Hindlimb muscle (tissue), 1 donor: ENCODE data around the gene FAM163A. TPM values are rescaled to one million over a fixed set of nuclear protein-coding genes. Genes with fewer than 3 reads are reported as not detected.

Source experiments
- DNase-seq: peaks from one replicate; pipeline ENCODE4 v3.0.0-alpha.2; 2013
- polyA plus RNA-seq: library from polyadenylated mRNA; unstranded; fragments of 120-200 nt; gene quantifications from one replicate; pipeline ENCODE4 v1.2.1, GENCODE V29; 2013; ENCODE audit not compliant: insufficient read length

The FAM163A gene
- polyA plus RNA-seq, 1 donor, result 0.31 TPM

DNA sequence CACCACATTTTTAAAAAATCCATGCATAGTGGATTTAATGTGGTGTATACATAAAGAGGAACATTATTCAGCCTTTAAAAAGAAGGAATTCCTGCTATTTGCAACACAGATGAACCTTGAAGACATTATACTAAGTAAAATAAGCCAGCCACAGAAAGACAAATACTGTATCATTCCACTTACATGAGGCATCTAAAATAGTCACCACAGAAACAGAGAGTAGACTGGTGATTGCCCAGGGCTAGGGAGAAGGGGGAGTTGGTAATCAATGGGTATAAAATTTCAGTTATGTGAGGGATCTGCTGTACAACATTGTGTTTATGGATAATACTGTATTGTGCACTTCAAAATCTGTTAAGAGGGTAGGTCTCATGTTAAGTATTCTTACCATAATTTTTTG is 10.0 kb downstream of the FAM163A start:
- DNase-seq, result no peak

DNA sequence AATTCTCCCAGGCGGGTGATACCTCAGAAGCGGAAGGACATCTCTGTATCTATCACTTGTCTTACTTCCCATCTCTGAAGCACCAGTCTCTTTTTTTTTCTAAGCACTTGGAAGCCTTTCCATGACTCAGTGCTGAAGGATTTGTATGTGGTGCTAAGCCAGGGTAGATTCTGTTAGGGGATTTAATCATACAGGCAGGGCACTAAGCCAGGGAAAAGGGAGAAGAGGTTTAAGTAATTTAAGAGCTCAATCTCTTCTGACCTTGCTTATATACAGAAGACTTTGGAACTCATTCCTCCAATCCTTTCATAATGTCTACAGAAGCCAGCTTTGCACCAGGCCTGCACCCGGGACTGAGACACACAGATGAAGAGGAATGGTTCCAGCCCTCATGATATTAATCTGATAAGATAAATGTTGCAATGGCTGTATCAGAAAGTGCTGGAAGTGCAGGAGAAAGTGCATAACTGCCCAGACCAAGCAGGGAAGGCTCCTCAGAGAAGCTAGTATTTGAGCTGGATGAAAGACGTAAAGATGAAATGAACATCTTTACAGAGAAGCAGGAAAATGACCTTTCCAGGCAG is 11.0 kb downstream of the FAM163A start:
- DNase-seq, result no peak

DNA sequence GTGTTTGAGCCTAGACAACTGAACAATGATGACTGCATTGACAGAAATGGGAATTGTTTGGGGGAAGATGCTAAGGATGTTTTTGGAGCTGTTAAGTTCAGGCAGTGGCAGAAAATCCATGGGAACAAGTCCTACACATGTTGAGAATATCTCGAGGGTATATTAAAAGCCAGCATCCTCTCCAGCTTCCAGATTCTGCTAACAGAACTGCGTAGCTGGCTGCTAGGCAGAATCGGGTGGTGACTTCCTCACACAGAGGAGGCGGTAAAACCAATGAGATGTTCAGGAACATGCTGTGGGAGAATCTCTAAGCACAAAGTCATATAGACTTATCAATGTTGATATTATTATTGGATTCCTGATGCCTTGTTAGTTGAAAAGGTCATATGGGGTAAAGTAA is 14.8 kb downstream of the FAM163A start:
- DNase-seq, result peak; percentile 54

DNA sequence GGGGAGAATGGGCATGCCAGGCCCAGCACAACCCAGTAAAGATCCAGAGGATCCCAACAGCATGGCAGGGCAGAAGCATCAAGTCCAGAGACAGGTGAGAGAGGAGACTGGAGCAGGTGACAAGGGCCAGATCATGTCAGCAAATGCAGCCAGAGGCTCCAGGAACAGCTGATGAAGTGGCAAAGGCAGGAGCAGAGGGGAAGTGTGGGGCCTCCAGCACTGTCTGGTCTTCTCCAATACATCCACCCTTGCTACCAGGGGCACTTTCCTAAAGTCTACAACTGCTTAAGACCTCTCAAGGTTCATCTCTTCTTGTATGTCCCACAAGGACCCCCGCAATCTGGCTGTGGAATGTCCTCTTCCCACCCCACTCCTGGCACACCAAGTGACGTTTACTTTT is 17.4 kb downstream of the FAM163A start:
- DNase-seq, result no peak

DNA sequence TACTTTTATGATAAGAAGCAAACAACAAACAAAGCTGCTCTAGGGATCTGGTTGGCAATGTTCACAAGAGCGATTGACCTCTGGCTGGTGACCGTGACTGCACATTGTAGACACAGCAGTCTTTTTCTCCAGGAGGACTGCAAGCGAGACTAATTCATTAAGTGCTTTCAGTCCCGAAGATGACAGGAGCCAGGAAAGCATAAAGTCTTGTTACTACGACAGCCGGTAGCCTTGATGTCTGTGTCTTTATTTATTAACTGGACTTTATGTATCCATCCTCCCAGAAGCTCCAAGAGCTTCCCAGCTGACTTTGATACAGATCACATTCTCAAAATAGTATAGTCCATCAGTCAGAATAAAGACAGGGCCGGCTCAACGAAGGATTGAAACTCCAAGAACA is 18.2 kb downstream of the FAM163A start:
- no peak for DNase-seq

DNA sequence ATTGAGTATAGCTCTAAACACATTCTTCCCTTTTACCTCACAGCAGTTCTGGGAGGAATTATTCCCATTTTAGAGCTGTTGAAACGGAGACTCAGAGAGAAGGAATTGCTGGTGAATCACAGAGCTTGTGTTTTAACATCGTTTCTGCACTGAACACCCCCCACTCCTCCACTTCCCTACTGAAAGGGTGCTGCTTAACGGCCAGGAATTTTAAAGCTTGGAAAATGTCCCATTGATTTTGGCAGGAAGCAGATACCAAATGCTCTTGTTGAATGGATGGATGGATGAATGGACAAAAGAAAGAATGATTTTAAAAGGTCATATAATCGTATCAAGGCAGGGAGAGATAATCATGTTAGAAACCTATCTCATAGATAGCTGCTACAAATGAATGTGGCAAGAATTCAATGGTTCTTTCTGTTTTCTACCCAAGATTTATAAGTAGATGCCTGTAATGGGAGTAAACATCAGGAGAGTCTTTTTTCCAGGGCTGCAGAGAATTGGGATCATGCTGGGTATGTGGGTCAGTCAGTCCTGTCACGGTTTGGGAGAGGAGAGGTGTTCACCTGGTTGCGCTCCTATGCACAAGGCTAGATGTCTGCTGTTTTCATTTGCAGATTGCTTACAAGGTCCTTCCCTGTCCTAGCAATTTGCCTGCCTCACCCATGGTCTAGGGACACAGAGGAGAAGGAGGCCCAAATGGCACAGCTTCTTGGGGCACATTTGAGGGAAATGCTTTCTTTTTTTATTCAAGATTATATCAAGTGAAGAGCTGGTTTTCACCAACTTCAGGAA is 19.0 kb downstream of the FAM163A start:
- no peak for DNase-seq

DNA sequence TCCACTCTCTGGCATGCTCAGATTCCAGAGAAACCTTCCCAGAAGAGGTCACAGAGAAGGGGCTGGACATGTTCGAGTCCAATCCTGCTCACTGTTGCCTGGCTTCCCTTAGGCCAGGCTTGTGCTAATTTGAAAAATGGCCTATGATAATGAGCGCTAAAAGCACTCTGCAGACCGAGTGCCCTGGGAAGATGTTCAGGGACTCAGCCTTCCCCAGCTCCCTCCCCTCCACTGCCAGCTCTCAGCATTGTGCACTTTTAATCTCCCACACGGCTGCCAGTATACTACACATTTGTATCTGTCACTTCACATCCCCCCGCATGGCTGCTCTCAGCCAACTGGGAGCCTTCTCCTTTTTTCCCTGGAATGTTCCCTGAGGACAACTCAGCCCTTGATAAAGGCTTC is 24.1 kb downstream of the FAM163A start:
- no peak for DNase-seq

DNA sequence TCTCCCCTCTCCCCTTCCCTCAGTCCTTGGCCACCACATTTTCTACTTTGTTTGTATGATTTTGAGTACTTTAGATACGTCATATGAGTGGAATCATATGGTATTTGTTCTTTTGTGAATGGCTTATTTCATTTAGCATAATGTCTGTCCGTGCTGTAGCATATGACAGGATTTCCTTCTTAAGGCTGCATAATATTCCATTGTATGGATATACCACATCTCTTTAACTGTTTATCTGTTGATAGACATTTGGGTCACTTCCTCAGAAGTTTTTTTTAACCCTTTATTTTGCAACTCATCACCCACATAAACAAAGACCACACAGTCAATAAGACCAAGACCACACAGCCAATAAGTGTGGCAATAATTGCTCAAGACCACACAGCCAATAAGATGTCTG is 24.9 kb downstream of the FAM163A start:
- no peak for DNase-seq

DNA sequence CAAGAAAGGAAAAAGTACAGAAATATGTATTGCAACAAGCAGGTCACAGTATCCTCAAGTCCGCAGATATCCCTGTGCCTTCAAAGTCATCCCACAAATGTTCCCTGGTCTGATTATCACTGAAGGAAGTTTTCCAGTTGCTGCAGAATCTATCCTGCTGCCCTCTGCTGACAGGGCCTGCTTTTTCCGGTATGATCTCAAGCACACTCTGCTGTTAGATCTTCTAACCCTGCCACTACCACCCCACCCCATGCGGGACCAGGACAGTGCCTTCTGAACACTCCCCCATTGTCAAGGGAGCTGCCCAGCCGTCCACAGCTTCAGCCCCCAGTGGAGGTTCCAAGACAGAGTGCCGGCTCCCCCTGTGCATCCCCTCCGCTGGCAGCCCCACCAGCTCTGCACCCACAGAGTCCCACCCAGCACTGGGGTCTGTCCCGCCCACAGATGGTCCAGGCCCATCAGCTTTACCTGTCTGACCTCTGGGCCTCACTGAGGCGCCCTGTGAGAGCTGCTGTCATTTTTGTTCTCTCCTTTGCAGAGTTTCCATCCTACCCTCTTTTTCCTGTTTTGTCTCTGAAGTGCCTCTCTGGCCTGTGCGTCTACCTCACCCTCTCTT is 27.9 kb downstream of the FAM163A start:
- no peak for DNase-seq

DNA sequence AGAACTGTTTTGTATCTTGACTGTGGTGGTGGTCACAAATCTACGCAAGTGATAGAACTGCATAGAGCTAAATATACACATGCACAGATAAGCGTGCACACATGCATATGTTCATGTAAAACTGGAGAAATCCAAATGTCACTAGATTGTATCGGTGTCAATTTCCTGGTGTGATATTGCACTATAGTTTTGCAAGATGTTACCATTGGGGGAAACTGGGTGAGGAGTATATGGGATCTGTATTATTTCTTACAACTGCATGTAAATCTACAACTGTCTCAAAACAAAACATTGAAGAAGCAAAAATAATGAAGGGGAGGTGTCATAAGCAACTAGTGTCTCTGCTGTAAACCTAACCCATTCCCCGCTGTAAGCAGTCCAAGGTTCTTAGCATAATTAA is 30.2 kb downstream of the FAM163A start:
- no peak for DNase-seq

DNA sequence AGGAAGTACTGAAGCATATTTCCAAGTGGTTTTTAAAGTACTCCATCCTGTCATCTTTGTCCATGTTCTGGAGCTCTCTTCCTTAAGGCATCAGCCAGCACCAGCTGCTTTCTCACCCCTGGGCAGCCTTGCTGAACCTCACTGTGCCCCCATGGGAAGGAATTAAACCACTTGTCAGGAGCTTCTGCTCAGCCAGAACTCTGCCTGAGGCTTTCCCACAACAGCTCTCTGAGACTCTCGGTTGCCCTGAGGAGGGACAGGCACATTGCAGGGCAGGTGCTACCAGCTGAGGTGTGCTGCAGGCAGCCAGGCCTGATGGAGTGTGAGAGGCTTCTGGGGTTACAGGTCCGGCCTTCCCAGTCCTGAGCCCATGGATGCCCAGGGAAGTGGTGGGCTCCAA is 30.9 kb downstream of the FAM163A start:
- no peak for DNase-seq

DNA sequence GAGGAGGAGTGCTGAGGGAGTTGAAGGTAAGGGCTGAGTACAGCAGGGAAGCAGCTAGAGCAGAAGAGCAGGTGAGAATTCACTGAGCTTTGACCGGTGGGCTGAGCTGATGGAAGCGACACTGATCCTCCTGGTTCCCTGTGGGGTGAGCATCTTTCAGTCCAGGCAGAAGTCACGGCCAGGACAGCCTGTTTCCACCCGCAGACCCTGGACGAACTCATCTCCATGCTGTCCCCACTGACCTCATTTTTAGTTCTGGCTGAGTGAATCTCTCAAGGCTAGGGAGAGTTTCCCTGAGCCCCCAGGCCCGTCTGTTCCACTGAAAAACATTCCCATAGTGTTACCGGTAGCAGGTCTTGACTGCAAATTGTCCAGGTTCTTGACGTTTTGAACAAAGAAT is 31.5 kb downstream of the FAM163A start:
- no peak for DNase-seq

DNA sequence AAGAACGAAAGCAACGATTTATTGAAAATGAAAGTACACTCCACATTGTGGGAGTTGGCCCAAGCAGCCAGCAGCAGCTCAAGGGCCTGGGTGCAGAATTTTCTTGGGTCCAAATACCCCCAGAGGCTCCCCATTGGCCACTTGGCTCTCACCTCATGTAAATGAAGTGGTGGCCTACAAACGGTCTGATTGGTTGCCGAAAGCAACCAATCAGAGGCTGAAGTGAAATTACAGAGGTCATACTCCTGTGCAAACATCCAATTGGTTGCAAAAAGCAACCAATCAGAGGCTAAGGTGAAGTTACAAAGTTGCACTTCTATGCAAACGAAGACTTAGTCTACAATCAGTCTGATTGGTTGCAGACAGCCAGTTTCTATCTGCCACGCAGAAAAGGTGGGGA is 31.9 kb downstream of the FAM163A start:
- no peak for DNase-seq

DNA sequence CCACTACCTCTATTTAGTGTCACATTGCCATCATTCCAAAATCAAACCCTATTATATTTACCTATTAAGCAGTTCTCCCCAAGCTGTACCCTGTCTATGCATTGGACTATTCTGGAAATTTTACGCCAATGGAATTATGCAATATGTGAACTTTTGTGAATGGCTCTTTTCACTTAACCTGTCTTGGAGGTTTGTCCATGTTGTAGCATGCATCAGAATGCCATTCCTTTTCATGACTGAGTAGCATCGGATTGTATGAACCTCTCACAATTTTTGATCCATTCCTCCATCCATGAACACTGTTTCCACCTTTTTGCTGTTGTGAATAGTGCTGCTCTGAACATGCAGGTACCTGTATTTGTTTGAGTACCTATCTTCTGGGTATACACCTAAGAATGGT is 33.7 kb downstream of the FAM163A start:
- DNase-seq, result no peak

DNA sequence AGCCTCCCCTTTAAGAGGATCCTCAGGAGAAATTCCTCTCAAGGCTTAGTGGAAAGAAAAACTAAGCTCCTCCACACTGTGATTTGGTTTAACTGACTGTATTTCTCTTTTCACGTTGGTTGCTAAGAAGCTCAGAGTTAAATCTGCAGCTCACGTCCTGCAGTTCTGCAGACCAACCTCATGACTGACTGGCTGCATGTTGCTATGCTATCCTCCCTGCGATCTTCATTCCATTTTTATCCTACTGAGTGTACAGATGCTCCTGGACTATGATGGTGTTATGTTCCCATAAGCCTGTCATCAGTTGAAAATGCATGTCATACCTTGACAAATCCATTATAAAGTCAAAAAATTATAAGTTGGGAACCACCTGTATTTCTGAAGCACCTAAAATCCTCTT is 34.6 kb downstream of the FAM163A start:
- DNase-seq, result no peak

DNA sequence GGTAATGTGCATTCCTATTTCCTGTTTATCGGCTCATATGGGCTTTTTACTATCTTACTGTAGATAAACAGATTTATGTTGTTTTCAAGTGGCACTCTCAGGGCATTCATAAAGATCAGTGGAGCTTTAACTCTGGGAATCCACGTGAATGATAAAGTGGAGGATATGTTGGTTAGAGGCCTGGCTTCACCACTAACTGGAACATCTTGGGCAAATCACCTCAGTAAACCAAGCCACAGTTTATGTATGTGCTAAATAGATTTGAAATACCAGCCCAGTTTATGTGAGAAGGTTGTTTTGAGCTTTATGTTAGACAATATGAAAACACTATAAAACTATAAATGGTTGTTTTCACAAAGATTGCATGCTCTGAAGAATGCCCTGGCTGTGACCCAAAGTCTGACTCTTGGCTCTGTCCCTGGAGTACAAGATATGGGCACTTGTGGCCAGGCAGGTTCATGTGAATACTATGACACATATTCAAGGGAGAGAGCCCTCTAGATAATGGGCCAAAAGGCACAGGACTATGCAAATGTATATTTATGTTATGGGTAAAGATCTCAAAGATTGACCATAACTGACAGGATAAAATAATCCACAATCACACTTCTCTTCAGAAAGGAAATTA is 36.7 kb downstream of the FAM163A start:
- no peak for DNase-seq

DNA sequence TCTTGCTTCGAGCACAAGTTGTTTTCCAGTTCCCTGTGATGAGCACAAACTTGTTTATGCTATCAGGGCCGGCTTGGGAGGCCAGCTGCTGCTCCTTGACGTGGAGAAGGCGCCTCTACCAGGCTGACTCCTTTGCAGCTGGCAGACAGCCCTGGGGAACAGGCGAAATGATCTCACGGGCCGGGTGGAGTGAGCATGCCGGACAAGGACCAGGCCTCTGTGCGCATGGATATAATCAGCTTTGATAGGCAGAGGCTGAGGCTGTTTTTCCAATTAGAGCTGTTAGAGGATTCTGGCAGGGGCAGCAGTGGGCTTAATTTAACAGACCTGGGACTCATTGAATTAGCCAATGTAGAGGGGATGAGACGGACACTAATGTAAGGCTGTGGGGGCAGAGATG is 38.9 kb downstream of the FAM163A start:
- peak; percentile 6 for DNase-seq

DNA sequence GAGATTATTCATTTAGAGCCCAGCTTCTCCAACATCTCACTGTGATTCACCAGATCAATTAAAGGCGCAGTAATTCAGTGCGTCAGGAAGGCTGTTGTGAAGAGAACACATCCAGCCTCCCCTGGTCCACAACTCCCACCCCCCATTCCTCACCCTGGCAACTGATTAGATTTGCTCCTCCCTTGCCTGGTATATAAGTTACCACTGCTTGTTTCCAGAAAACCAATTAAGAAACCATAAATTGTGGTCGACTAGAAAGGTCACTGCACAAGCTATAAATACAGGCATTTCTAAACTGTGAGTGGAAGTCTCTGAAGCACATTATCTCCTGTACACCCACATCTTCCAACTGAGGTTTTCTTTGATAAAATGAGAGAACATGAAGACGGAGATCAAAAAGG is 41.9 kb downstream of the FAM163A start:
- no peak for DNase-seq

DNA sequence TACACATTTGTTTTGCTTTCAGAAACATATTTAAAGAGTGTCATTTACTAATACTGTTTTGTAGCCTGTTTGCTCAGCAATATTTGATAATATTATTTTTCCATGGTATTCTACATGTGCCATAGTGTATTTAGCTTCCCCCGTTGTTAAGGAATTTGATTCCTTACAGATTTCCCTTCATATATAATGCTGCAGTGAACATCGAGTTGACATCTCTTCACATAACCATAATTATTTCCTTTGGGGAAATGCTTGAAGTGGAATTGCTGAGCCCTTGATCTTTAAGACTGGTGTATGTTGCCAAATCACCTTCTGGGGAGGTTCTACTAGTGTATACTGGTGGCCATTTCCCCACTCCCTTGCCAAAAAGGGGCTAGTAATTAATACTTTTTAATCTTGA is 42.6 kb downstream of the FAM163A start:
- no peak for DNase-seq

DNA sequence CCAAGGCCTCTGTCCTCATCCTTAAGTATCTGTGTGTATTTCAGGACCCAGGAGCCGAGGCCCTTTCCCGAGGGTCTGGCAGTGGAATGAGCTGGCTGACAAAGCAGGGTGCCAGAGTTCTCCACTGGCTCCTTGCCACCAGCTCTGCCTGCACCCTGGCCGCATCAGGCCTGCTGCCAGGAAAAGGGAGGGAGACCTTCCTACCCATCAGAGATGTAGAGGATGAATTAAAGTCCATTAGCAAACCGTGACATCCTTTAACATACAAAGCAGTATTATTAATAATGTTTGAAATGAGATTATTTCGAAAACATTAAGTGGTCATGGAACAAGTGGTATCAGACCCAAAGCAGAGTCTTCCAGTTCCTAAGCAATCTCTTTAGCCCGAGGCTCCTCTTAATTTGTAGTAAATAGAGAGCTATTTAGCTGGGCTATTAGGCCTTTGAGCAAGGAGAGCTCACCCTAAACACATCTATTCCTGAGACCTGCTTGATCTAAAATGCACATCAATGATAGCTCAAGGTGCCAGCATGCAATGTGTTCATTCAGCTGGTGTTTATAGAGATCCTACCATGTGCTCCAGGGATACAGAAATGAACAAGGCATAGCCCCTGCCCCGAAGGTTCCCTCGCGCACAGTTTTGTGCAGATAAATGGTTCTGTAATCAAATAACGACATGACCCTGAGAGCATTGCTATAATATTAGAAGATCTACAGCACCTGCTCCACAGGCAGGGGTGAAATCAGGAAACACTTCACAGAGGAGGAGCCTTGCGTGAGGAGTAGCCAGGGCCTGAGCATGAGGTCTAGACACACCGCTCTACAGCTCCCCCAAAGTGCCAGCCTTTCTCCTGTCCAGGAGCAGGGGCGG is 44.0 kb downstream of the FAM163A start:
- no peak for DNase-seq

DNA sequence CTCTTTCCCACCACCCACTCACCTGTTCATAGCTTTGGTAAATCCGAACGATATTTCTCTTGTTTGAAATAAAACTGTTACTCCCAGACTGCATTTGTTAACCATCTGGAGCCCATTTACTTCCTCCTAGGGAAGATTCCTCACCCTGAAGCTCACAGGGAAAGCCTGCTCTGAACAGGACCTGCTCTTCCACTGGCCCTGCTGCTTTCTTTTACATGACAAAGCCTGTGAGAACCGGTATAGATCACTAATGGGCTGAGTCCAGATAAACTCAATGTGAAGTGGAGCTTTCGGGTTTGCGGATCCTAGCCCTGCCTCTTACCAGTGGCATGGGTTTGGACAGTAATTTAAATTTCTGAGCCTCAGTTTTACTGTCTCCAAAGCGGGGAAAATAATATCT is 45.2 kb downstream of the FAM163A start:
- no peak for DNase-seq

DNA sequence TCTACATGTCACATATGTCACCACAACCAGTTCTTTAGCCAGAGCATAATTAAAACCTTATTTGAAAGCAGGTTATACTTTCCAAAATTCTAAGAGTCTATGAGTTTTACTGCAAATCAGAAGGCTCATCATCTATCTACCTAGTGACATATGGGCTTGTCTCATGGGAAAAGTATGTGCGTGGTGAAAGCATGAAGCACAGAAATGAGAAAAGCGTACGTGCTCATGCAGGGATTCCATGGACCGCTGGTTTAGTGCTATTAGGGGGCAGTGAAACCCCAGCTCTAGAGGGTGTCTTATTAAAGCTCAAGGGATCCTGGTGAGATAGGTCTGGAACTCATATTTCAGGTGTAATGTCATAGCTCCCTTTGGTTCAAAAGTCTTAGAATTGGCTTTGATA is 50.2 kb downstream of the FAM163A start:
- DNase-seq, result no peak

DNA sequence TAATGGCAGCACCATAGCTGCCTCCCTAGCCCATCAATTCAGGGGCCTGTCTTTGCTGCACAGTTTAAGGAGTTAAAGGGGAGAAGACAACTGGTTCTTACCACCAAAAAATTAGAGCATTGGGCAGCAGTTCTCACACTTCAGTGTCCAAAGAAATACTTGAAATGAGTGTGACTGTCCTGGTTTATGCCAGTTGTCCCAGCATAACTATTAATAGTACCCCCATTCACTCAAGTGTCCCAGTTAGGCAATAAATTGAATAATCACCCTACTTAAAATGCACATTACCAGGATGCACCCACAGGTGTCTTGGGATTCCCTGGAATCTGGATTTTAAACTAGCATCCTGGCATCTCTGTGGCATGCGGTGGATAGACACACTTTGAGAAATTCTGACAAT is 51.1 kb downstream of the FAM163A start:
- DNase-seq, result no peak
